CD4-positive, alpha-beta T cell (primary cell): ENCODE data around the gene C1QL4. TPM values are rescaled to one million over a fixed set of nuclear protein-coding genes. Genes with fewer than 3 reads are reported as not detected.

ENCODE experiments used
- ATAC-seq: fragments of 200-7000 bp; cut with Tn5 transposase; one replicate; pipeline ENCODE4 v1.10.0; 2022; ENCODE audit warnings: mild to moderate bottlenecking; ENCODE audit not compliant: poor library complexity
- CTCF ChIA-PET: fragments of 350-600 bp; sonication (Branson Sonifier 250); formaldehyde crosslinking; loops from one replicate; lab custom pipeline; 2021; ENCODE audit warnings: antibody characterized with exemption, inconsistent platforms; lab: Charles Lee
- POLR2A ChIA-PET: fragments of 350-600 bp; sonication (Branson Sonifier 250); formaldehyde crosslinking; loops from one replicate; lab custom pipeline; 2021; ENCODE audit warnings: antibody characterized with exemption, inconsistent platforms; lab: Charles Lee
- DNase-seq, 14 experiments: peaks; one replicate each; pipeline ENCODE4 v3.0.0-alpha.2; 2013 to 2020; ENCODE audit warnings: mixed read lengths in 2 of 14
- H3K27ac ChIP-seq, 2 donors: one replicate each; pipeline versions ENCODE4 v1.5.1 to v1.7.0; 2013; ENCODE audit warnings: low read length in 2 of 2, low read depth in 1 of 2, mild to moderate bottlenecking in 1 of 2
- H3K27me3 ChIP-seq, 2 experiments: 1 replicate in 1 of 2; 2 replicates in 1 of 2; pipeline versions ENCODE4 v1.6.1 to v1.7.0; 2013; ENCODE audit warnings: low read length in 2 of 2, control low read depth in 1 of 2, mild to moderate bottlenecking in 1 of 2, moderate library complexity in 1 of 2; ENCODE audit not compliant: insufficient read depth in 2 of 2, control insufficient read depth in 1 of 2
- H3K36me3 ChIP-seq: one replicate; pipeline ENCODE4 v1.6.1; 2013; ENCODE audit warnings: low read length, control low read depth; ENCODE audit not compliant: insufficient read depth
- H3K4me1 ChIP-seq: one replicate; pipeline ENCODE4 v1.6.1; 2013; ENCODE audit warnings: low read length, control low read depth; ENCODE audit not compliant: insufficient read depth
- H3K4me3 ChIP-seq: one replicate; pipeline ENCODE4 v1.5.1; 2013; ENCODE audit warnings: mild to moderate bottlenecking, low read length, moderate library complexity
- H3K9me3 ChIP-seq, 2 experiments: 1 replicate in 1 of 2; 2 replicates in 1 of 2; pipeline versions ENCODE4 v1.6.1 to v1.7.0; 2013; ENCODE audit warnings: low read length in 2 of 2, mild to moderate bottlenecking in 2 of 2, control low read depth in 1 of 2, moderate library complexity in 1 of 2; ENCODE audit not compliant: control insufficient read depth in 1 of 2, insufficient read depth in 1 of 2
- H3K27ac Mint-ChIP-seq: one replicate; pipeline ENCODE4 v1.8.0; 2020; ENCODE audit warnings: mixed read lengths
- H3K27me3 Mint-ChIP-seq: one replicate; pipeline ENCODE4 v1.8.0; 2021; ENCODE audit warnings: mixed read lengths
- H3K36me3 Mint-ChIP-seq: one replicate; pipeline ENCODE4 v1.8.0; 2021; ENCODE audit warnings: low read depth, mixed read lengths
- H3K4me1 Mint-ChIP-seq: one replicate; pipeline ENCODE4 v1.8.0; 2021; ENCODE audit warnings: low read depth, mixed read lengths
- H3K4me3 Mint-ChIP-seq: one replicate; pipeline ENCODE4 v1.8.0; 2020; ENCODE audit warnings: mild to moderate bottlenecking, mixed read lengths
- H3K9me3 Mint-ChIP-seq: one replicate; pipeline ENCODE4 v1.8.0; 2020; ENCODE audit warnings: mixed read lengths
- CTCF ChIP-seq: fragments of 200-600 bp; IDR thresholded peaks from one replicate; pipeline ENCODE4 v1.8.0; 2022; ENCODE audit warnings: antibody characterized with exemption, mild to moderate bottlenecking
- intact Hi-C, 2 experiments: fragments of 100-400 bp; cut with DNase I in 1 of 2; cut with micrococcal nuclease in 1 of 2; formaldehyde crosslinking; loops; one replicate each; pipeline versions ENCODE4 v1.15.1 to v1.9.0; 2023 to 2025; cut with DNase I, micrococcal nuclease
- total RNA-seq, 174 experiments: library from RNA in 2 of 174; stranded (reverse) in 2 of 174; gene quantifications; one replicate each; pipeline ENCODE4 v1.2.3 and lab custom pipeline; 2021 to 2026

The C1QL4 gene
- total RNA-seq, 2 experiments from 2014 or later: not detected

- no peaks in the 10 kb centered on the region for H3K4me1 ChIP-seq
- Mint-ChIP-seq H3K36me3 (no peaks in the 10 kb centered on the region), H3K27me3 (peaks cover 50% of the 10 kb centered on the region), H3K4me3 (no peak overlapping the region), H3K27ac (no peak overlapping the region), H3K4me1 (no peaks in the 10 kb centered on the region), H3K9me3 (no peaks in the 10 kb centered on the region)
- no peak overlapping the region for H3K4me3 ChIP-seq
- no peak for TF ChIP-seq CTCF
- no peak overlapping the region for H3K27ac ChIP-seq
- DNase-seq (no peak), ATAC-seq (no peak)
- ChIA-PET POLR2A (interaction anchor here (0.5 to 1.8 kb wide), 2 partner anchors 58 to 145 kb away, joined by 4 to 5 read pairs; partner anchors contain the start of gene DNAJC22), CTCF (interaction anchor here (1.2 to 5.5 kb wide), 9 partner anchors 8 to 225 kb away, joined by 4 to 42 read pairs (median 8); partner anchors contain the start of genes C1QL4 and DNAJC22)
- intact Hi-C loops: loop anchor here (1.0 to 2.0 kb wide), 5 partner anchors 48 to 226 kb away; partner anchors contain the start of gene C1QL4 (in 1 of the 2)
- H3K27me3 ChIP-seq: peaks cover 6 to 26% of the 10 kb centered on the region in 2 experiments
- no peaks in the 10 kb centered on the region for H3K9me3 ChIP-seq
- H3K36me3 ChIP-seq: no peaks in the 10 kb centered on the region
Measured at GRCh38 chr12:49288922-49289555, 47.9 kb downstream of the C1QL4 start.

- ChIA-PET CTCF (interaction anchor here (1.2 to 5.5 kb wide), 7 partner anchors 8 to 226 kb away, joined by 4 to 42 read pairs (median 8); partner anchors contain the start of genes C1QL4 and DNAJC22), POLR2A (interaction anchor here (0.5 to 1.8 kb wide), 2 partner anchors 59 to 144 kb away, joined by 4 to 5 read pairs; partner anchors contain the start of gene DNAJC22)
- H3K27ac Mint-ChIP-seq: no peak overlapping the region
- peak; percentile 94 for TF ChIP-seq CTCF
- H3K36me3 Mint-ChIP-seq: no peaks in the 10 kb centered on the region
- no peaks in the 10 kb centered on the region for H3K36me3 ChIP-seq
- peak; percentile 50 to 86 (median 64) for DNase-seq
- peaks cover 44% of the 10 kb centered on the region for H3K27me3 Mint-ChIP-seq
- H3K4me3 ChIP-seq: no peak overlapping the region
- no peaks in the 10 kb centered on the region for H3K9me3 ChIP-seq
- H3K27me3 ChIP-seq: peaks cover 2 to 23% of the 10 kb centered on the region in 2 experiments
- no peak overlapping the region for H3K27ac ChIP-seq
- intact Hi-C loops: loop anchor here (1.0 to 2.0 kb wide), 5 partner anchors 49 to 226 kb away; partner anchors contain the start of gene C1QL4 (in 1 of the 2)
- peak; percentile 76 for ATAC-seq
- no peak overlapping the region for H3K4me3 Mint-ChIP-seq
- H3K9me3 Mint-ChIP-seq: no peaks in the 10 kb centered on the region
- no peaks in the 10 kb centered on the region for H3K4me1 Mint-ChIP-seq
- H3K4me1 ChIP-seq: no peaks in the 10 kb centered on the region
Measured at GRCh38 chr12:49288412-49288853, 48.6 kb downstream of the C1QL4 start.

GRCh38 chr12:49287876-49288275 lies 49.1 kb downstream of the C1QL4 start:
- H3K27ac ChIP-seq: no peak overlapping the region
- no peaks in the 10 kb centered on the region for H3K4me1 ChIP-seq
- H3K27me3 Mint-ChIP-seq: peaks cover 44% of the 10 kb centered on the region
- no peaks in the 10 kb centered on the region for H3K9me3 Mint-ChIP-seq
- H3K27me3 ChIP-seq: peaks cover 2 to 18% of the 10 kb centered on the region in 2 experiments
- H3K4me3 Mint-ChIP-seq: no peak overlapping the region
- no peak overlapping the region for H3K27ac Mint-ChIP-seq
- CTCF ChIA-PET: interaction anchor here (1.0 to 5.5 kb wide), 6 partner anchors 9 to 226 kb away, joined by 3 to 42 read pairs (median 7); partner anchors contain the start of gene DNAJC22
- POLR2A ChIA-PET: no interaction called here
- intact Hi-C loops: loop anchor here (1.0 to 2.0 kb wide), 5 partner anchors 49 to 227 kb away; partner anchors contain the start of gene C1QL4 (in 1 of the 2)
- no peaks in the 10 kb centered on the region for H3K4me1 Mint-ChIP-seq
- TF ChIP-seq CTCF: no peak
- DNase-seq: no peak
- ATAC-seq: no peak
- no peaks in the 10 kb centered on the region for H3K9me3 ChIP-seq
- no peaks in the 10 kb centered on the region for H3K36me3 ChIP-seq
- no peaks in the 10 kb centered on the region for H3K36me3 Mint-ChIP-seq
- no peak overlapping the region for H3K4me3 ChIP-seq
